ENCODE measurements around the gene HPSE2.
"Not testable (repeated sequence)": the region's sequence is repeated elsewhere in the genome, so short reads cannot be mapped to it uniquely, and the experiment has no call there.

Gene HPSE2

GRCh38 chr10:99002392-99002791 lies 233.3 kb downstream of the HPSE2 start:
- no peak for DNase-seq

GRCh38 chr10:98997596-98997995 lies 238.1 kb downstream of the HPSE2 start:
- no peak for DNase-seq

- no peak for DNase-seq
Observed at GRCh38 chr10:98994030-98994429, 241.6 kb downstream of the HPSE2 start.

- DNase-seq = not testable (repeated sequence)
Observed at GRCh38 chr10:98983751-98984150, 251.9 kb downstream of the HPSE2 start.

DNA sequence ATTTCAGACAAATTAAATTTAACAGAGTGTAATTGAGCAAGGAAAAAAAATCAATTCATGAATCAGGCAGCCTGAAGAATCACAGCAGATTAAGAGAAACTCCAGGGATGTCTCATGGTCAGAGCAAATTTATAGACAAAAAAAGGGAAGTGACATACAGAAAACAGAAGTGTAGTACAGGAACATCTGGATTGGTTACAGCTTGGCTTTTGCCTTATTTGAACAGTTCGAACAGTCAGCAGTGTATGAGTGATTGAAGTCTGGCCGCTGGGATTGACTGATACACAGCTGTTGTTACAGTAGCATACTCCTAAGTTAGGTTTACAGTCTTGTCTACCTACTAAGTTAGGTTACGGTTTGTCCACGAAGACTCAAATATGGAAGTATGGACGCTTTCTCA lies 255.3 kb downstream of the HPSE2 start:
- no peak for DNase-seq

DNA sequence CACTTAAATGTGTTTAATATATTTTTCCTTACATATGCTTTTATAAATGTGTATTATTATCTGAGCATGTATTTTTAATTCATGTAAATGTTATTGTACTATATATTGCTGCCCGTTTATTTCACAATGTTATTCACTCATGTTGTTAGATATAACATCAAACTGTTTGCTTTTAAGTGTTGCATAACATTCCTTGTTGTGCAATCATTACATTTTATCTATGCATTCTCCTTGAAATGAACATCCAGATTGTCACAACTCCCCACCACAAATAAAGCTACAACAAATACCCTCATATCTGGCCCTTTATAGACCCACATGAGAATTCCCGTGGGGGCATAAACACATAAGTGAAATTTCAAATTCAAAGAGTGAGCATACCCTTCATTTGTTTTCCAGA lies 264.2 kb downstream of the HPSE2 start:
- DNase-seq = no peak

GRCh38 chr10:98967601-98968000 lies 268.1 kb downstream of the HPSE2 start:
- no peak for DNase-seq

DNA sequence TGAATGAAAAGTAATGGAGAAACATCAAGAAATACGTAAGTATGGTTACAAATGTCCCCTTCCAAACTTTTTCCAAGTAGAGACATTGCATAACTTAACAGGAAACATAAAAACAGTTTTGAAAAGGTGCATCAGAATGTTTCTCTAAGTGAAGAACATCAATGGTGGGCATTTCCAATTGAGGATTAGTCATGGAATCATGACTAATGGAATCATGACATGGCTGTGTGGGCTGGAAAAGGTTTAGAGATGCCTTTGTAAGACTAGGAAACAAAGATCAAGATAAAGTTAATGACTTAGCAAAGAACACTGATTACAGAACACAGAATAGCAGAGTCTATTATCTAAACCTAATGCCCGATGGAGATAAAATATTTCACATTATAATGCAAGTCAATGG lies 272.0 kb downstream of the HPSE2 start:
- no peak for DNase-seq

DNA sequence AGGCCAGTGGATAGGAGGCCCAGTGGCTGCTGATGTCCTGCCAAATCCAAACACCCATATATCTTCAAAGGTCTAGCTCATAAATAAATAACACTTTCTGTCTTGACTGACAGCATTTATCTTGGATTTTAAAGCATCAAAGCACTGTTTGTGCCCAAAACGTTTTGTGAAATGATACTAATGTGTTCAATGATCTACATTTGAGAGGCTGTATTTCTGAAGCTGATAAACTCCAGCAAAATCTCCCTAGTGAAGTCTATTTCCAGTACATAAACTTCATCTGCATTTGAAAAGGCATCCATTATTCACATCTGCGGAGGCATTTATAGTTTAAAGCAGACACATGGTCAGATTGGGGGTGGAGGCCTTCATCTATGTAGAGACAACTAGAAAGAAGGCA lies 276.3 kb downstream of the HPSE2 start:
- no peak for DNase-seq

GRCh38 chr10:98957801-98958200 lies 277.9 kb downstream of the HPSE2 start:
- DNase-seq = no peak

GRCh38 chr10:98956576-98957260 lies 278.9 kb downstream of the HPSE2 start:
- no peak for DNase-seq

- no peak for DNase-seq
Observed at GRCh38 chr10:98953251-98953650, 282.4 kb downstream of the HPSE2 start.

DNA sequence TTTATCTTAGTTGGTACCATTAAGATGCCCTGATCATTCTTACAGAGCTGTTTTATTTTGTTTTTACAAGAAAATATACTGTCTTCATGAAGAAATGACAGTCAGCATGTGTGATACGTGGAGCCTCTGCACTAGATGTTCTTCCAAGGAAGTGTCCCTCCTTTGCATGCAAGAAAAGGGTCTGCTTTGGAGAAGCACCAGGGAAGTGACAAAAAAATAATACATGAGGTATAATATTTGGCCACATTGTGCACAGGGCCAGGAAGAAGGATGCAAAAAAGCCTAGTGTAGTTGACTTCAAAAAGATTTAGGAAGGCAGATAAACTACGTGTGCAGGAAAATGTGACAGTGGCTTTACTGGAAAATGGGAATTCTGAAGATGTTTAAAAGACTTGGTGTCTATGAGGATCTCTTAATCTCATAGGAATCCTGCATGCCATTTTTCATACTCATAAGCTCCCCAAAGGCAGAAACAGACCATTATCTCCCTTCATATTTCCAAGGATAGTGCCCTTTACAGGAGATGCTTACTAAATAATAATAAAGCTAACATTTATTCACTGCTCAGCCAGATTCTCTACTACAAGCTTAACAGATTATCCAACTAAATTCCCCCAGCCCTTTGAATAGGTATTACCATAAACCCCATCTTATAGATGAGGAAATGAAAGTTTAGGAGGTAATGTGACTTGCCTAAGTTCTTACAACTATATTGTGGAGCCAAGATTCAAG lies 284.2 kb downstream of the HPSE2 start:
- DNase-seq = no peak

DNA sequence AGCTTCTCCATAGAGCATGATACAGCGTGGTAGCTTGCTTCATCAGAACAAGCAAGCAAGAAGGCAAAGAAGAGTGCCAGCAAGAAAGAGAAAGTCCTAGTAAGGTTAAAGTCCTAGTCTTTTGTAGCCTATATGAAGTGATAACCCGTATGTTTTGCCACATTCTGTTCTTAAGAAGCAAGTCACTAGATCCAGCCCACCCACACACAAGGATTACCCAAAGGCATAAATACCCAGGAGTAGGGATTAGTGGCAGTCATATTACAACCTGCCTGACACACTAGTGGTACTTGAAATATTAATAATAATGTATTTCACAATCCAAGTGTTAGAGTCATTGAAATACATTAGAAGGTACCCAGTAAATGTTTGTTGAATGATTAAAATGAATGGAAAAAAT lies 285.5 kb downstream of the HPSE2 start:
- DNase-seq = no peak

DNA sequence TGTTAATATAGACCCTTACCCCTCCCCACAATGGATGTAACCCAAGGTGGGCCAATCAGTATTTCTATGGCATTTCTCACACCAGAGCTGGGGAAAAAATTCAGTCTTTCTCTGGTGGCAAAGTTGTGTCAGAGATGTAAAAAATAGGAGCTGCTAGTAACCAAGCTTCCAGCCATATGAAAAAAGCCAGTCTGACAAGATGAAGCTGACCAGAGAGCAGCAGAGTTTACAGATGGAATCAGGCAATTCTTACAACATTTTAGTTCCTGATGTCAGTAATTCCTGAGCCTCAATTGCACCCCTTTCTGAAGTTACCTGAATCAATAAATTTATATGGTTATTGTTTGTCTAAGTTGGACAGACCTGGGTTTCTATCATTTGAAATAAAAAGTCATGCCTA lies 286.3 kb downstream of the HPSE2 start:
- DNase-seq = no peak

GRCh38 chr10:98943681-98944080 lies 292.0 kb downstream of the HPSE2 start:
- DNase-seq = no peak

GRCh38 chr10:98929709-98930108 lies 305.9 kb downstream of the HPSE2 start:
- no peak for DNase-seq

DNA sequence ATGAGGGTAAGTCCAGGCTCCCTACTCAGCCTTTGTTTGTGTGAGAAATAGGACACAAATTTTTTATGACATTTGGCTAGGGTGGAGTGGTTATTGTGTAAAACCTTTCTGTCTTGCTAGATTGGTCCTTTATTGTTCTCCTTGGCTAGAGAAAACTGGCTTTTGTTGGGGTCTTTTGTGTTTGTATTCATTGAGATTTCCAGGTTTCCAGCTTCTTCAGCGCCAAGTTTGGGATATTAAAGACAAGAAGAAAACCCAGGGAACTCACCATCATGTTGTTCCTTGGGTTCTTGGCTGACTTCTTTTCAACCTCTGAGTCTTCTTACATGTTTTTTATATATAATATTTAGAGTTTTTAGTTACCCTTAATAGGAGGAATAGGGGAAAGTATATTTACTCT lies 310.0 kb downstream of the HPSE2 start:
- no peak for DNase-seq

- no peak for DNase-seq
Observed at GRCh38 chr10:98924526-98924925, 311.1 kb downstream of the HPSE2 start.

GRCh38 chr10:98921316-98921715 lies 314.3 kb downstream of the HPSE2 start:
- no peak for DNase-seq

DNA sequence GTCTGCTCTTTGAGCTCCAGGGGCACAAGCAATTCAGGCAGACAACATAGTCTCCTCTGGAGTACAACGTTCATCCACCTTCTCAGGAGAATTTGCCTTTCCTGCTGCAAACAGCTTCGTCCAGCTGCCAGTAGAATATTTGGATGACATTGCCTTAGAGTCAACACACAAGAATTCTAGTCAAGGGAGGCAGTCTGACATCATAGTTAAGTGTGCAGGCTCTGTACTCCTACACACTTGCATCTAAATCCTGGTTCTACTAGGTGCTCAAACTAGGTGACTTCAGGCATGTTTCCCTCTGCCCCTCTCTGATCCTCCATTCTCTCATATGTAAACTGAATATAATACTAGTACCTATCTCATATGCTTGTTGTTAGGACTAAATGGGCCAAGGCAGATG lies 314.8 kb downstream of the HPSE2 start:
- no peak for DNase-seq

DNA sequence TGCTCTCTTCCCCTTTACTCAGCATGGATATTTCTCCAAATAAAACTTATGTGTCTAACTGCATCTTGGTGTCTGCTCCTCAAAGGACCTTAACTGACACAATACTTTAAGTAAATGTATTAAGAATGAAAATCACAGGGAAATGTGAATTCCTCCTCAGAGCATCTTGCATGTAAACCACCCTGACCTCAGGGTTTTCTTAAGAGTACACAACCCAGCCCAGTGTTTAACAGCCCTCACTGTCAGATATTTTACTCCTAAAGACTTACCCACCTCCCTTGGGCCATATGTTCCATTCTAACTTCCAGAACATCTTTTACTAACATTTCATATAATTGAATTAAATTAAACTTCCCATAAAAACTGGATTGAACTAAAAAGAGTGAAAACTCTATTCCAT lies 315.3 kb downstream of the HPSE2 start:
- no peak for DNase-seq

- DNase-seq = no peak
Observed at GRCh38 chr10:98919899-98920298, 315.8 kb downstream of the HPSE2 start.

GRCh38 chr10:98917828-98918227 lies 317.8 kb downstream of the HPSE2 start:
- DNase-seq = no peak

All from activated naive CD4-positive, alpha-beta T cell treated with anti-CD3 and anti-CD28 coated beads, Interleukin-2, amount 50 U/mL, for 16 hours (primary cell).